NOMO-1 treated with DMSO at 0.1 percent for 48 hours (cell line): ENCODE data around the gene ASB15.
"Not testable (repeated sequence)": the region's sequence is repeated elsewhere in the genome, so short reads cannot be mapped to it uniquely, and the experiment has no call there.

Experiments used
- DNase-seq: peaks from one replicate; lab custom pipeline; 2025; ENCODE audit not compliant: unreplicated experiment; lab: John Stamatoyannopoulos, UW

The ASB15 gene

GRCh38 chr7:123601530-123601929, at the start of gene ASB15:
ASB15 (plus strand) TSS chr7:123601821; CDS start chr7:123614503, 12,682 bp downstream.
- DNase-seq = no peak

GRCh38 chr7:123552134-123552533, 49.5 kb upstream of the ASB15 start:
- not testable (repeated sequence) for DNase-seq

GRCh38 chr7:123552641-123553040, 49.0 kb upstream of the ASB15 start:
- DNase-seq = no peak

GRCh38 chr7:123553159-123553558, 48.5 kb upstream of the ASB15 start:
- DNase-seq = no peak

GRCh38 chr7:123555484-123555883, 46.1 kb upstream of the ASB15 start:
- DNase-seq = no peak

GRCh38 chr7:123557016-123557397, 44.6 kb upstream of the ASB15 start:
- DNase-seq = no peak

- peak; percentile 87 for DNase-seq
Observed at GRCh38 chr7:123557398-123558288, 44.0 kb upstream of the ASB15 start, which contains the start of gene NDUFA5. NDUFA5 (minus strand) TSS chr7:123557818; CDS start chr7:123557795, 23 bp downstream.

- DNase-seq = no peak
Observed at GRCh38 chr7:123558289-123558874, 43.2 kb upstream of the ASB15 start.

- no peak for DNase-seq
Observed at GRCh38 chr7:123562121-123562520, 39.5 kb upstream of the ASB15 start.

GRCh38 chr7:123569352-123570010, 32.1 kb upstream of the ASB15 start:
- DNase-seq = no peak

- DNase-seq = no peak
Observed at GRCh38 chr7:123570390-123571182, 31.0 kb upstream of the ASB15 start.

GRCh38 chr7:123571187-123571586, 30.4 kb upstream of the ASB15 start:
- DNase-seq = no peak

GRCh38 chr7:123571684-123572083, 29.9 kb upstream of the ASB15 start:
- DNase-seq = no peak

GRCh38 chr7:123573341-123573740, 28.3 kb upstream of the ASB15 start:
- no peak for DNase-seq

- DNase-seq = no peak
Observed at GRCh38 chr7:123573896-123574467, 27.6 kb upstream of the ASB15 start.

- no peak for DNase-seq
Observed at GRCh38 chr7:123579416-123579815, 22.2 kb upstream of the ASB15 start.

GRCh38 chr7:123580406-123581161, 21.0 kb upstream of the ASB15 start:
- no peak for DNase-seq

GRCh38 chr7:123581162-123581459, 20.5 kb upstream of the ASB15 start:
- DNase-seq = no peak

GRCh38 chr7:123583821-123584220, 17.8 kb upstream of the ASB15 start:
- DNase-seq = no peak

GRCh38 chr7:123588376-123588775, 13.2 kb upstream of the ASB15 start:
- no peak for DNase-seq
